Inflammatory macrophage (primary cell): ENCODE data around the gene COMMD1.
A peak's percentile ranks its signal among the peaks of the same experiment; 100 is the strongest.
"Not testable (repeated sequence)": the region's sequence is repeated elsewhere in the genome, so short reads cannot be mapped to it uniquely, and the experiment has no call there.

ENCODE experiments used
- DNase-seq, 2 donors: peaks; one replicate each; pipeline ENCODE4 v3.0.0-alpha.2; 2020 to 2022

Gene COMMD1

GRCh38 chr2:62032096-62032495 is 126.6 kb downstream of the COMMD1 start:
- no peak for DNase-seq

- DNase-seq: no peak
Observed at GRCh38 chr2:62034715-62035114, 129.2 kb downstream of the COMMD1 start.

GRCh38 chr2:62036229-62036628 is 130.8 kb downstream of the COMMD1 start:
- DNase-seq: no peak

- DNase-seq: no peak
Observed at GRCh38 chr2:62036761-62037250, 131.3 kb downstream of the COMMD1 start.

- peak; percentile 94 to 95 for DNase-seq
Observed at GRCh38 chr2:62038975-62039771, 133.7 kb downstream of the COMMD1 start.

- no peak for DNase-seq
Observed at GRCh38 chr2:62040926-62041325, 135.5 kb downstream of the COMMD1 start.

GRCh38 chr2:62041701-62042385 is 136.4 kb downstream of the COMMD1 start:
- DNase-seq: not testable (repeated sequence)

- no peak for DNase-seq
Observed at GRCh38 chr2:62042400-62042799, 136.9 kb downstream of the COMMD1 start.

- DNase-seq: no peak
Observed at GRCh38 chr2:62042944-62043343, 137.5 kb downstream of the COMMD1 start.

- peak in 1 of 2 donors; percentile 15 for DNase-seq
Observed at GRCh38 chr2:62045017-62045543, 139.6 kb downstream of the COMMD1 start.

GRCh38 chr2:62046141-62046540 is 140.7 kb downstream of the COMMD1 start:
- DNase-seq: no peak

GRCh38 chr2:62050456-62051045 is 145.1 kb downstream of the COMMD1 start:
- DNase-seq: peak; percentile 59 to 72

- DNase-seq: no peak
Observed at GRCh38 chr2:62054029-62054791, 148.7 kb downstream of the COMMD1 start.

GRCh38 chr2:62054916-62055450 is 149.5 kb downstream of the COMMD1 start:
- no peak for DNase-seq

GRCh38 chr2:62055724-62056336 is 150.4 kb downstream of the COMMD1 start:
- DNase-seq: no peak

GRCh38 chr2:62056341-62056740 is 150.9 kb downstream of the COMMD1 start:
- no peak for DNase-seq

- DNase-seq: no peak
Observed at GRCh38 chr2:62065243-62065642, 159.8 kb downstream of the COMMD1 start.

- DNase-seq: no peak
Observed at GRCh38 chr2:62071126-62071598, 165.7 kb downstream of the COMMD1 start.

GRCh38 chr2:62071760-62072680 is 166.5 kb downstream of the COMMD1 start:
- no peak for DNase-seq

GRCh38 chr2:62074233-62074632 is 168.8 kb downstream of the COMMD1 start:
- no peak for DNase-seq
